Smooth muscle cell (in vitro differentiated cells): ENCODE measurements around the gene NPFFR1. TPM values are rescaled to one million over a fixed set of nuclear protein-coding genes. Genes with fewer than 3 reads are reported as not detected.

Experiments
- DNase-seq: peaks from one replicate; lab custom pipeline; 2025; ENCODE audit not compliant: unreplicated experiment; lab: John Stamatoyannopoulos, UW
- H2AFZ ChIP-seq: fragments of 200-600 bp; sonication (generic); 2 replicates; pipeline ENCODE4 v1.6.0; 2016; ENCODE audit warnings: antibody characterized with exemption, low read depth, mild to moderate bottlenecking
- H3F3A ChIP-seq: fragments of 200-600 bp; sonication (generic); 2 replicates; pipeline ENCODE4 v1.6.0; 2017; ENCODE audit warnings: antibody characterized with exemption, low read depth
- H3K27ac ChIP-seq: fragments of 200-600 bp; sonication (generic); 2 replicates; pipeline ENCODE4 v1.5.1; 2016; ENCODE audit warnings: low read depth, mild to moderate bottlenecking
- H3K27me3 ChIP-seq: fragments of 200-600 bp; sonication (generic); 2 replicates; pipeline ENCODE4 v1.6.1; 2016; ENCODE audit warnings: low read depth, mild to moderate bottlenecking
- H3K36me3 ChIP-seq: fragments of 200-600 bp; sonication (generic); 2 replicates; pipeline ENCODE4 v1.5.1; 2016; ENCODE audit warnings: low read depth
- H3K4me1 ChIP-seq: fragments of 200-600 bp; sonication (generic); 2 replicates; pipeline ENCODE4 v1.5.1; 2016; ENCODE audit warnings: low read depth
- H3K4me2 ChIP-seq: fragments of 200-600 bp; sonication (generic); 2 replicates; pipeline ENCODE4 v1.6.0; 2016; ENCODE audit warnings: mild to moderate bottlenecking
- H3K4me3 ChIP-seq: fragments of 200-600 bp; sonication (generic); 2 replicates; pipeline ENCODE4 v1.5.1; 2016; ENCODE audit warnings: mild to moderate bottlenecking
- H3K79me2 ChIP-seq: fragments of 200-600 bp; sonication (generic); 2 replicates; pipeline ENCODE4 v1.6.0; 2016; ENCODE audit warnings: low read depth, mild to moderate bottlenecking
- H3K9ac ChIP-seq: fragments of 200-600 bp; sonication (generic); 2 replicates; pipeline ENCODE4 v1.6.0; 2016; ENCODE audit warnings: low read depth
- H3K9me3 ChIP-seq: fragments of 200-600 bp; sonication (generic); replicated peaks from 2 replicates; pipeline ENCODE4 v1.5.1; 2016; ENCODE audit warnings: low read depth
- H4K20me1 ChIP-seq: fragments of 200-600 bp; sonication (generic); 2 replicates; pipeline ENCODE4 v1.6.0; 2016; ENCODE audit warnings: low read depth
- CTCF ChIP-seq: fragments of 200-600 bp; sonication (generic); IDR thresholded peaks from 2 replicates; pipeline ENCODE4 v1.5.1; 2017; ENCODE audit warnings: borderline replicate concordance, mild to moderate bottlenecking, antibody characterized with exemption; ENCODE audit not compliant: insufficient read depth, poor library complexity, severe bottlenecking
- WGBS: methylation state at CpG from one replicate; pipeline ENCODE4 v1.1.7; 2016; ENCODE audit warnings: low lambda C conversion rate; 5-methylcytosine and 5-hydroxymethylcytosine counted together
- polyA plus RNA-seq: library from polyadenylated mRNA; unstranded; fragments of >200 nt; fragmentation: Nextera tagmentation; extraction: Ambion mirVana; gene quantifications from 2 replicates; pipeline ENCODE4 v1.2.1, GENCODE V29; 2016
- total RNA-seq: library from RNA; depleted of rRNA; stranded (reverse); fragments of >200 nt; gene quantifications from 2 replicates; pipeline ENCODE4 v1.2.3, GENCODE V29; 2014

NPFFR1 gene
- total and polyA plus RNA-seq, 2 experiments from 2014 or later = under 0.01 TPM; not detected in 1

GRCh38 chr10:70256463-70256862 is 27.3 kb downstream of the NPFFR1 start:
- DNase-seq = no peak
- no peak overlapping the region for H2AFZ ChIP-seq
- WGBS = 89% methylated on average over 2 of the region's 2 CpGs
- H3K36me3 ChIP-seq = no peaks in the 10 kb centered on the region
- TF ChIP-seq CTCF = no peak
- no peak overlapping the region for H3K9ac ChIP-seq
- no peaks in the 10 kb centered on the region for H4K20me1 ChIP-seq
- H3F3A ChIP-seq = no peaks in the 10 kb centered on the region
- H3K27ac ChIP-seq = no peak overlapping the region
- no peak overlapping the region for H3K4me2 ChIP-seq
- H3K9me3 ChIP-seq = no peaks in the 10 kb centered on the region
- H3K27me3 ChIP-seq = no peaks in the 10 kb centered on the region
- H3K4me1 ChIP-seq = no peaks in the 10 kb centered on the region
- no peaks in the 10 kb centered on the region for H3K79me2 ChIP-seq
- no peak overlapping the region for H3K4me3 ChIP-seq

GRCh38 chr10:70255329-70256299 is 28.2 kb downstream of the NPFFR1 start:
- H3K4me2 ChIP-seq = no peak overlapping the region
- H2AFZ ChIP-seq = no peak overlapping the region
- no peaks in the 10 kb centered on the region for H3K36me3 ChIP-seq
- no peak for TF ChIP-seq CTCF
- H3K4me1 ChIP-seq = no peaks in the 10 kb centered on the region
- no peaks in the 10 kb centered on the region for H3F3A ChIP-seq
- no peak overlapping the region for H3K9ac ChIP-seq
- H3K9me3 ChIP-seq = no peaks in the 10 kb centered on the region
- no peak overlapping the region for H3K4me3 ChIP-seq
- 90% methylated on average over 73 of the region's 73 CpGs for WGBS
- DNase-seq = no peak
- H3K27ac ChIP-seq = no peak overlapping the region
- H3K27me3 ChIP-seq = no peaks in the 10 kb centered on the region
- H3K79me2 ChIP-seq = no peaks in the 10 kb centered on the region
- H4K20me1 ChIP-seq = no peaks in the 10 kb centered on the region

GRCh38 chr10:70254778-70255328 is 29.0 kb downstream of the NPFFR1 start:
- H3K79me2 ChIP-seq = no peaks in the 10 kb centered on the region
- 96% methylated on average over 34 of the region's 40 CpGs for WGBS
- no peak for TF ChIP-seq CTCF
- no peaks in the 10 kb centered on the region for H3K36me3 ChIP-seq
- no peaks in the 10 kb centered on the region for H3K9me3 ChIP-seq
- no peaks in the 10 kb centered on the region for H3F3A ChIP-seq
- no peaks in the 10 kb centered on the region for H3K4me1 ChIP-seq
- H3K27me3 ChIP-seq = no peaks in the 10 kb centered on the region
- no peak overlapping the region for H3K4me3 ChIP-seq
- no peak overlapping the region for H3K4me2 ChIP-seq
- no peak for DNase-seq
- no peak overlapping the region for H2AFZ ChIP-seq
- H4K20me1 ChIP-seq = no peaks in the 10 kb centered on the region
- H3K9ac ChIP-seq = no peak overlapping the region
- H3K27ac ChIP-seq = no peak overlapping the region
